ENCODE results near the gene CPA2. TPM values are rescaled to one million over a fixed set of nuclear protein-coding genes. Genes with fewer than 3 reads are reported as not detected.
"Not testable (repeated sequence)": the region's sequence is repeated elsewhere in the genome, so short reads cannot be mapped to it uniquely, and the experiment has no call there.

CPA2 gene
- total RNA-seq (not detected), polyA plus RNA-seq (not detected)

- POLR2A ChIA-PET (ENCODE audit: partially characterized antibody) = no interaction called here
- no peak for DNase-seq
- H3K4me1 Mint-ChIP-seq = no peaks in the 10 kb centered on the region
- Histone ChIP-seq H3K9me3 (ENCODE audit: control insufficient read depth in 1 of 2, low read length in 2 of 2) (no peaks in the 10 kb centered on the region), H3K4me3 (ENCODE audit: low read length in 2 of 2) (no peak within 1 kb of the TSS), H3K27ac (ENCODE audit: low read depth, low read length) (no peak within 1 kb of the TSS), H3K4me1 (ENCODE audit: insufficient read depth, low read length) (no peaks in the 10 kb centered on the region), H3K27me3 (ENCODE audit: insufficient read depth, low read length) (no peaks in the 10 kb centered on the region), H3K36me3 (ENCODE audit: insufficient read depth, low read length) (no peaks in the 10 kb centered on the region)
- H3K36me3 Mint-ChIP-seq = no peaks in the 10 kb centered on the region
- H3K4me3 Mint-ChIP-seq = no peak within 1 kb of the TSS
- H3K27ac Mint-ChIP-seq = peak within 1 kb of the TSS in 1 of 7 donors; percentile 5
- intact Hi-C loops (cut with micrococcal nuclease) = no loop called here
- H3K27me3 Mint-ChIP-seq = peaks cover 2 to 7% of the 10 kb centered on the region in 2 donors
- H3K9me3 Mint-ChIP-seq = peaks cover 0 to 5% (median 0%) of the 10 kb centered on the region in 8 donors
- CTCF ChIA-PET (ENCODE audit: partially characterized antibody) = no interaction called here
Measured at GRCh38 chr7:130266258-130266960, at the start of gene CPA2. CPA2 (plus strand) TSS chr7:130266863; CDS start chr7:130266882, 19 bp downstream.

DNA sequence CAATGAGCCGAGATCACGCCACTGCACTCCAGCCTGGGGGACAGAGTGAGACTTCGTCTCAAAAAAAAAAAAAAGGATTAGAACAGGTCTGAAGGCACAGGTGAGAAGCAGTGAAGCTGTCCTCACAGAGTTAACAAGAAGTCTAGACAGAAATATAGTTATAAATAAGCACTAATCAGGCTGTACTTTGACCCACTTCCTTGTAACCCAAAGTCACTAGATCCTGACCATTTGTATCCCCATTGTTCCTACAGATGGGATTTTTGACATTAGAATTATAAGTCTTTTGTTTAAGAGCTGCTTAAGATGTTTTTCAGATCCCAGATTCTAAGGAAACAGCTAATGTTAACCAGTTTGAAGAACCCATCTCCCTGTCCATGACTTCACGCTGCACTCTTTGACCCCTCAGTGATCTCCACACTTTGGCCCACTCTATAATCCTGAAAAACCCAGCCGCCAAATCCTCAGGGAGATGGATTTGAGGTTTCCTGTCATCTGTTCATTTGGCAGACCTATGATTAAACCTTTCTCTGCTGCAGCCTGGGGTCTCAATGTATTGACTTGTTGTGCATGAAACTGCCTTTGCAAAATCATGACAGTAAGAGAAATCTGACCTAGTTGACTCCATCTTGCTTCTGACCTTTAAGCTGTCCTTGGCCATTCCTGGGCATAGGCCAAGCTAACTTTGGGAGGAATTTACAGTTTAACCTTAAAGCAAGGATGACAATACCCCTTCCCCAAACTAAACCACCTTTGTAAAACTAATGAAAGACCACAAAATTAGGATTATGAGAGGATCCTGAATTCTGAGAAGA, 47.6 kb upstream of the CPA2 start:
- H3K9me3 Mint-ChIP-seq = no peaks in the 10 kb centered on the region
- Histone ChIP-seq H3K4me3 (ENCODE audit: low read length in 2 of 2) (no peak overlapping the region), H3K9me3 (ENCODE audit: control insufficient read depth in 1 of 2, low read length in 2 of 2) (no peaks in the 10 kb centered on the region), H3K27ac (ENCODE audit: low read depth, low read length) (no peak overlapping the region), H3K4me1 (ENCODE audit: insufficient read depth, low read length) (no peaks in the 10 kb centered on the region), H3K36me3 (ENCODE audit: insufficient read depth, low read length) (no peaks in the 10 kb centered on the region), H3K27me3 (ENCODE audit: insufficient read depth, low read length) (no peaks in the 10 kb centered on the region)
- no peak overlapping the region for H3K4me3 Mint-ChIP-seq
- CTCF ChIA-PET (ENCODE audit: partially characterized antibody) = interaction anchor here (1.0 kb wide), 1 partner anchor 14 kb away, joined by 3 read pairs; the partner anchor contains the start of gene TMEM209
- DNase-seq = no peak
- peaks cover 2 to 4% of the 10 kb centered on the region in 2 donors for H3K27me3 Mint-ChIP-seq
- H3K36me3 Mint-ChIP-seq = no peaks in the 10 kb centered on the region
- POLR2A ChIA-PET (ENCODE audit: partially characterized antibody) = no interaction called here
- H3K27ac Mint-ChIP-seq = no peak overlapping the region
- no peaks in the 10 kb centered on the region for H3K4me1 Mint-ChIP-seq
- intact Hi-C loops (cut with micrococcal nuclease) = no loop called here

GRCh38 chr7:130219871-130220270, 46.8 kb upstream of the CPA2 start:
- H3K4me3 Mint-ChIP-seq = no peak overlapping the region
- POLR2A ChIA-PET (ENCODE audit: partially characterized antibody) = no interaction called here
- H3K9me3 Mint-ChIP-seq = no peaks in the 10 kb centered on the region
- no peaks in the 10 kb centered on the region for H3K9me3 ChIP-seq (ENCODE audit: control insufficient read depth in 1 of 2, low read length in 2 of 2)
- DNase-seq = no peak
- H3K27ac ChIP-seq (ENCODE audit: low read depth, low read length) = no peak overlapping the region
- intact Hi-C loops (cut with micrococcal nuclease) = no loop called here
- H3K36me3 Mint-ChIP-seq = no peaks in the 10 kb centered on the region
- no peaks in the 10 kb centered on the region for H3K4me1 Mint-ChIP-seq
- no peaks in the 10 kb centered on the region for H3K27me3 ChIP-seq (ENCODE audit: insufficient read depth, low read length)
- no peaks in the 10 kb centered on the region for H3K27me3 Mint-ChIP-seq
- CTCF ChIA-PET (ENCODE audit: partially characterized antibody) = interaction anchor here (1.0 kb wide), 1 partner anchor 15 kb away, joined by 3 read pairs; the partner anchor contains the start of gene TMEM209
- H3K36me3 ChIP-seq (ENCODE audit: insufficient read depth, low read length) = no peaks in the 10 kb centered on the region
- H3K4me3 ChIP-seq (ENCODE audit: low read length in 2 of 2) = no peak overlapping the region
- no peak overlapping the region for H3K27ac Mint-ChIP-seq
- H3K4me1 ChIP-seq (ENCODE audit: insufficient read depth, low read length) = no peaks in the 10 kb centered on the region

DNA sequence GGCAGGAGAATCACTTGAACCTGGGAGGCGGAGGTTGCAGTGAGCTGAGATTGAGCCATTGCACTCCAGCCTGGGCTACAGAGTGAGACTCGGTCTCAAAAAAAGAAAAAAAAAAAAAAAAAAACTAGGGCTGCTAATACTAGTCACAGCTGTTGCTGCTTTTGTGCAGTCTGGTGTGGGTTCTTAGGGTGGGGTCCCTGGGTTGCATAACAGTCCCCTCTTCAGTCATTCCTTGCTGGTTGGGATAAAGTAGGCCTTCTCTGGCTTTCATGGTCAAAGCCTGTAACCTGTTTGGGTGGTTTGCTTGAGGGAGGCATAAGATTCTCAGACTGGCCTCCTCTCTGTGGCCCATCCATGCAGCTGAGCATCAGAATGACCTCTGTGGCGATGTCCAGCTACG, 44.9 kb upstream of the CPA2 start:
- no peak overlapping the region for H3K4me3 ChIP-seq (ENCODE audit: low read length in 2 of 2)
- H3K36me3 ChIP-seq (ENCODE audit: insufficient read depth, low read length) = no peaks in the 10 kb centered on the region
- no peaks in the 10 kb centered on the region for H3K27me3 ChIP-seq (ENCODE audit: insufficient read depth, low read length)
- ChIA-PET CTCF (ENCODE audit: partially characterized antibody) (interaction anchor here (0.7 kb wide), 1 partner anchor 370 kb away, joined by 3 read pairs; no protein-coding TSS in a partner anchor), POLR2A (ENCODE audit: partially characterized antibody) (no interaction called here)
- H3K27ac ChIP-seq (ENCODE audit: low read depth, low read length) = no peak overlapping the region
- Mint-ChIP-seq H3K9me3 (no peaks in the 10 kb centered on the region), H3K27ac (no peak overlapping the region), H3K27me3 (no peaks in the 10 kb centered on the region), H3K4me1 (no peaks in the 10 kb centered on the region), H3K36me3 (no peaks in the 10 kb centered on the region), H3K4me3 (no peak overlapping the region)
- H3K9me3 ChIP-seq (ENCODE audit: control insufficient read depth in 1 of 2, low read length in 2 of 2) = no peaks in the 10 kb centered on the region
- no peaks in the 10 kb centered on the region for H3K4me1 ChIP-seq (ENCODE audit: insufficient read depth, low read length)
- intact Hi-C loops (cut with micrococcal nuclease) = no loop called here
- DNase-seq = no peak

GRCh38 chr7:130223646-130224045, 43.0 kb upstream of the CPA2 start:
- H3K27me3 Mint-ChIP-seq = no peaks in the 10 kb centered on the region
- no peaks in the 10 kb centered on the region for H3K9me3 Mint-ChIP-seq
- CTCF ChIA-PET (ENCODE audit: partially characterized antibody) = no interaction called here
- no peak for DNase-seq
- H3K9me3 ChIP-seq (ENCODE audit: control insufficient read depth in 1 of 2, low read length in 2 of 2) = no peaks in the 10 kb centered on the region
- no peaks in the 10 kb centered on the region for H3K4me1 ChIP-seq (ENCODE audit: insufficient read depth, low read length)
- H3K27me3 ChIP-seq (ENCODE audit: insufficient read depth, low read length) = no peaks in the 10 kb centered on the region
- POLR2A ChIA-PET (ENCODE audit: partially characterized antibody) = no interaction called here
- H3K27ac ChIP-seq (ENCODE audit: low read depth, low read length) = no peak overlapping the region
- H3K27ac Mint-ChIP-seq = peak overlapping the region in 1 of 7 donors; percentile 36
- H3K4me3 ChIP-seq (ENCODE audit: low read length in 2 of 2) = no peak overlapping the region
- no peaks in the 10 kb centered on the region for H3K36me3 ChIP-seq (ENCODE audit: insufficient read depth, low read length)
- H3K36me3 Mint-ChIP-seq = no peaks in the 10 kb centered on the region
- H3K4me1 Mint-ChIP-seq = no peaks in the 10 kb centered on the region
- H3K4me3 Mint-ChIP-seq = no peak overlapping the region
- intact Hi-C loops (cut with micrococcal nuclease) = no loop called here

- Histone ChIP-seq H3K27ac (ENCODE audit: low read depth, low read length) (no peak overlapping the region), H3K36me3 (ENCODE audit: insufficient read depth, low read length) (no peaks in the 10 kb centered on the region), H3K9me3 (ENCODE audit: control insufficient read depth in 1 of 2, low read length in 2 of 2) (no peaks in the 10 kb centered on the region), H3K4me1 (ENCODE audit: insufficient read depth, low read length) (no peaks in the 10 kb centered on the region), H3K27me3 (ENCODE audit: insufficient read depth, low read length) (no peaks in the 10 kb centered on the region), H3K4me3 (ENCODE audit: low read length in 2 of 2) (no peak overlapping the region)
- H3K4me3 Mint-ChIP-seq = no peak overlapping the region
- ChIA-PET CTCF (ENCODE audit: partially characterized antibody) (no interaction called here), POLR2A (ENCODE audit: partially characterized antibody) (no interaction called here)
- H3K9me3 Mint-ChIP-seq = no peaks in the 10 kb centered on the region
- H3K4me1 Mint-ChIP-seq = no peaks in the 10 kb centered on the region
- H3K36me3 Mint-ChIP-seq = no peaks in the 10 kb centered on the region
- intact Hi-C loops (cut with micrococcal nuclease) = no loop called here
- no peak for DNase-seq
- H3K27me3 Mint-ChIP-seq = no peaks in the 10 kb centered on the region
- no peak overlapping the region for H3K27ac Mint-ChIP-seq
Measured at GRCh38 chr7:130224210-130224609, 42.5 kb upstream of the CPA2 start.

- POLR2A ChIA-PET (ENCODE audit: partially characterized antibody); H3K27me3 Mint-ChIP-seq: not testable (repeated sequence)
Measured at GRCh38 chr7:130224923-130225322, 41.7 kb upstream of the CPA2 start.

More at GRCh38 chr7:130224923-130225322, 41.7 kb upstream of the CPA2 start:
- H3K9me3 Mint-ChIP-seq; H3K36me3 Mint-ChIP-seq; H3K4me3 Mint-ChIP-seq; H3K9me3 ChIP-seq (ENCODE audit: control insufficient read depth in 1 of 2, low read length in 2 of 2); H3K4me1 Mint-ChIP-seq; DNase-seq; H3K4me3 ChIP-seq (ENCODE audit: low read length in 2 of 2); CTCF ChIA-PET (ENCODE audit: partially characterized antibody); intact Hi-C loops (cut with micrococcal nuclease); H3K36me3 ChIP-seq (ENCODE audit: insufficient read depth, low read length); H3K4me1 ChIP-seq (ENCODE audit: insufficient read depth, low read length); H3K27ac ChIP-seq (ENCODE audit: low read depth, low read length); H3K27me3 ChIP-seq (ENCODE audit: insufficient read depth, low read length): not testable (repeated sequence)
- peak overlapping the region in 1 of 7 donors; percentile 48 for H3K27ac Mint-ChIP-seq
